Cardiac fibroblast (primary cell): ENCODE data around the gene BICD1.
A peak's percentile ranks its signal among the peaks of the same experiment; 100 is the strongest.
"Not testable (repeated sequence)": the region's sequence is repeated elsewhere in the genome, so short reads cannot be mapped to it uniquely, and the experiment has no call there.

Source experiments
- DNase-seq, 2 donors: peaks; one replicate each; pipeline versions ENCODE4 v3.0.0 to v3.0.0-alpha.2; 2010; ENCODE audit warnings: low read depth in 2 of 2
- H3K4me3 ChIP-seq, 2 donors: replicated peaks in 1 of 2; 1 replicate in 1 of 2; 2 replicates in 1 of 2; pipeline ENCODE4 v1.5.1; 2011; ENCODE audit warnings: low read depth in 2 of 2, low read length in 2 of 2, mild to moderate bottlenecking in 2 of 2, moderate library complexity in 1 of 2
- CTCF ChIP-seq: IDR thresholded peaks from one replicate; pipeline ENCODE4 v1.5.1; 2011; ENCODE audit warnings: low read depth, mild to moderate bottlenecking, low read length, inconsistent platforms

BICD1 gene

GRCh38 chr12:32084017-32084688, 22.5 kb upstream of the BICD1 start:
- DNase-seq, result no peak
- TF ChIP-seq CTCF, result no peak
- no peak overlapping the region for H3K4me3 ChIP-seq

GRCh38 chr12:32084753-32085152, 21.9 kb upstream of the BICD1 start:
- H3K4me3 ChIP-seq, result no peak overlapping the region
- no peak for DNase-seq
- peak; percentile 3 for TF ChIP-seq CTCF

- no peak for DNase-seq
- H3K4me3 ChIP-seq, result no peak overlapping the region
- TF ChIP-seq CTCF, result no peak
Observed at GRCh38 chr12:32087306-32087705, 19.3 kb upstream of the BICD1 start.

- TF ChIP-seq CTCF, result no peak
- no peak overlapping the region for H3K4me3 ChIP-seq
- no peak for DNase-seq
Observed at GRCh38 chr12:32089156-32089555, 17.5 kb upstream of the BICD1 start.

- no peak for DNase-seq
- no peak for TF ChIP-seq CTCF
- H3K4me3 ChIP-seq, result no peak overlapping the region
Observed at GRCh38 chr12:32089586-32089985, 17.1 kb upstream of the BICD1 start.

- no peak for TF ChIP-seq CTCF
- DNase-seq, result no peak
Observed at GRCh38 chr12:32091696-32092095, 15.0 kb upstream of the BICD1 start.

GRCh38 chr12:32098112-32098511, 8.5 kb upstream of the BICD1 start:
- no peak for DNase-seq
- no peak for TF ChIP-seq CTCF

More at GRCh38 chr12:32091696-32092095, 15.0 kb upstream of the BICD1 start:
- no peak overlapping the region for H3K4me3 ChIP-seq

GRCh38 chr12:32099275-32099674, 7.4 kb upstream of the BICD1 start:
- not testable (repeated sequence) for DNase-seq, H3K4me3 ChIP-seq

More at GRCh38 chr12:32098112-32098511, 8.5 kb upstream of the BICD1 start:
- H3K4me3 ChIP-seq, result no peak overlapping the region
